K562 (cell line): ENCODE results near the gene AIPL1. TPM values are rescaled to one million over a fixed set of nuclear protein-coding genes. Genes with fewer than 3 reads are reported as not detected.

ENCODE experiments used
- ARNT ChIP-seq, 2 experiments: fragments of 450-650 bp; IDR thresholded peaks; 2 replicates each; pipeline ENCODE4 v1.6.1; 2016; ENCODE audit warnings: mild to moderate bottlenecking in 1 of 2
- ATF1 ChIP-seq, 2 experiments: fragments of 450-650 bp in 1 of 2; IDR thresholded peaks; 2 replicates each; pipeline ENCODE4 v1.6.1; 2016; ENCODE audit warnings: missing compliant biosample characterization in 1 of 2, missing genetic modification characterization in 1 of 2
- BMI1 ChIP-seq: fragments of 150-350 bp; IDR thresholded peaks from 2 replicates; pipeline ENCODE4 v1.6.1; 2014; ENCODE audit warnings: low read length
- BRD4 ChIP-seq: fragments of 200-600 bp; sonication (generic); IDR thresholded peaks from 2 replicates; pipeline ENCODE4 v1.6.1; 2017; ENCODE audit warnings: inconsistent platforms
- CC2D1A ChIP-seq: fragments of 450-650 bp; IDR thresholded peaks from 2 replicates; pipeline ENCODE4 v1.6.1; 2017; ENCODE audit warnings: mild to moderate bottlenecking
- CCAR2 ChIP-seq: fragments of 200-400 bp; formaldehyde crosslinking; IDR thresholded peaks from 2 replicates; pipeline ENCODE4 v1.6.1; 2017; ENCODE audit warnings: mild to moderate bottlenecking, low read depth, low read length
- EZH2 ChIP-seq: IDR thresholded peaks from 2 replicates; pipeline ENCODE4 v1.6.1; 2012; ENCODE audit warnings: low read depth, mild to moderate bottlenecking, inconsistent platforms, low read length, borderline replicate concordance
- GABPB2 ChIP-seq: fragments of 250-450 bp; sonication (Bioruptor Pico); conservative IDR thresholded peaks from 2 replicates; pipeline ENCODE4 v1.5.1; 2021; ENCODE audit warnings: mild to moderate bottlenecking
- KDM4B ChIP-seq, 2 experiments: fragments of 450-650 bp in 1 of 2; sonication (generic) in 1 of 2; IDR thresholded peaks; 2 replicates each; pipeline ENCODE4 v1.6.1; 2016 to 2017; ENCODE audit warnings: borderline replicate concordance in 2 of 2, antibody characterized with exemption in 1 of 2, low read depth in 1 of 2, mild to moderate bottlenecking in 1 of 2
- MAFG ChIP-seq: fragments of 450-650 bp; conservative IDR thresholded peaks from 2 replicates; pipeline ENCODE4 v1.6.1; 2016; ENCODE audit warnings: missing genetic modification characterization, missing compliant biosample characterization
- MECOM ChIP-seq: fragments of 250-450 bp; sonication (Bioruptor Pico); IDR thresholded peaks from 2 replicates; pipeline ENCODE4 v1.8.0; 2022; ENCODE audit warnings: inconsistent platforms
- MYNN ChIP-seq, 2 experiments: sonication (generic); formaldehyde crosslinking in 1 of 2; IDR thresholded peaks; 2 replicates each; pipeline versions ENCODE4 v1.5.0 to v1.6.1; 2016 to 2020; ENCODE audit warnings: antibody characterized with exemption in 1 of 2, missing genetic modification reagents in 1 of 2
- NR1H2 ChIP-seq: sonication (generic); formaldehyde crosslinking; IDR thresholded peaks from 2 replicates; pipeline ENCODE4 v1.4.0; 2020; ENCODE audit warnings: mild to moderate bottlenecking, missing genetic modification reagents
- NRF1 ChIP-seq, 2 experiments: fragments of 450-650 bp; IDR thresholded peaks in 1 of 2; conservative IDR thresholded peaks in 1 of 2; 2 replicates each; pipeline ENCODE4 v1.6.1; 2014; ENCODE audit warnings: mild to moderate bottlenecking in 2 of 2
- RAD21 ChIP-seq, 2 experiments: fragments of 250-450 bp in 1 of 2; fragments of 450-650 bp in 1 of 2; sonication (Bioruptor Pico) in 1 of 2; formaldehyde crosslinking in 1 of 2; IDR thresholded peaks in 1 of 2; conservative IDR thresholded peaks in 1 of 2; 2 replicates each; pipeline versions ENCODE4 v1.4.0 to v1.8.0; 2020 to 2022; ENCODE audit warnings: mild to moderate bottlenecking in 2 of 2, moderate library complexity in 1 of 2
- RBM39 ChIP-seq: fragments of 200-400 bp; formaldehyde crosslinking; optimal IDR thresholded peaks from 2 replicates; pipeline ENCODE3; 2018; ENCODE audit warnings: low read depth, low read length
- SFPQ ChIP-seq: fragments of 200-400 bp; formaldehyde crosslinking; IDR thresholded peaks from 2 replicates; pipeline ENCODE4 v1.6.1; 2017; ENCODE audit warnings: mild to moderate bottlenecking, low read depth, low read length, moderate library complexity
- SP2 ChIP-seq: IDR thresholded peaks from 2 replicates; pipeline ENCODE4 v1.6.1; 2011; ENCODE audit warnings: mild to moderate bottlenecking, low read depth, low read length, moderate library complexity; ENCODE audit not compliant: poor library complexity, severe bottlenecking; ENCODE audit errors: extremely low read depth
- TEAD4 ChIP-seq, 2 experiments: sonication (generic) in 1 of 2; formaldehyde crosslinking in 1 of 2; IDR thresholded peaks; 2 replicates each; pipeline versions ENCODE4 v1.6.1 to v1.8.0; 2012 to 2022; ENCODE audit warnings: borderline replicate concordance in 1 of 2, inconsistent platforms in 1 of 2, low read length in 1 of 2, mild to moderate bottlenecking in 1 of 2, missing genetic modification reagents in 1 of 2
- XRCC5 ChIP-seq: fragments of 200-400 bp; formaldehyde crosslinking; IDR thresholded peaks from 2 replicates; pipeline ENCODE4 v1.6.1; 2017; ENCODE audit warnings: low read depth, mild to moderate bottlenecking, low read length
- ZNF57 ChIP-seq: fragments of 450-650 bp; formaldehyde crosslinking; IDR thresholded peaks from 2 replicates; pipeline ENCODE4 v1.4.0; 2020; ENCODE audit warnings: mild to moderate bottlenecking, moderate library complexity
- polyA plus RNA-seq, 8 experiments: library from polyadenylated mRNA; depleted of rRNA in 4 of 8; stranded (reverse) in 5 of 8; unstranded in 3 of 8; fragments of >200 nt; fragmentation: Nextera tagmentation in 2 of 8; fragmentation: Illumina TruSeq in 1 of 8; extraction: Ambion mirVana in 2 of 8; extraction: Trizol in 1 of 8; gene quantifications; 2 replicates each; pipeline versions ENCODE4 v1.2.1 to v1.2.3, GENCODE V29; 2011 to 2014; ENCODE audit warnings: inconsistent platforms in 1 of 8, missing spikeins in 1 of 8
- total RNA-seq, 7 experiments: library from RNA; depleted of rRNA in 6 of 7; stranded (reverse); fragments of >200 nt in 6 of 7; fragmentation: Illumina TruSeq in 2 of 7; extraction: Trizol in 2 of 7; gene quantifications; 2 replicates each; pipeline versions ENCODE4 v1.2.1 to v1.2.3, GENCODE V29; 2011 to 2021; ENCODE audit warnings: low replicate concordance in 1 of 7
- TF ChIP-seq, protein P1 (sequence below), 2 experiments: IDR thresholded peaks; 2 replicates each; pipeline ENCODE4 v1.6.1; 2012; ENCODE audit warnings: improper control_type of control experiment in 2 of 2, low read depth in 2 of 2, low read length in 2 of 2, borderline replicate concordance in 1 of 2

Gene AIPL1
- total and polyA plus RNA-seq, 9 of the 15 experiments (the other 6 are each of a cell fraction or from before 2014, with no cell fraction given) = not detected

DNA sequence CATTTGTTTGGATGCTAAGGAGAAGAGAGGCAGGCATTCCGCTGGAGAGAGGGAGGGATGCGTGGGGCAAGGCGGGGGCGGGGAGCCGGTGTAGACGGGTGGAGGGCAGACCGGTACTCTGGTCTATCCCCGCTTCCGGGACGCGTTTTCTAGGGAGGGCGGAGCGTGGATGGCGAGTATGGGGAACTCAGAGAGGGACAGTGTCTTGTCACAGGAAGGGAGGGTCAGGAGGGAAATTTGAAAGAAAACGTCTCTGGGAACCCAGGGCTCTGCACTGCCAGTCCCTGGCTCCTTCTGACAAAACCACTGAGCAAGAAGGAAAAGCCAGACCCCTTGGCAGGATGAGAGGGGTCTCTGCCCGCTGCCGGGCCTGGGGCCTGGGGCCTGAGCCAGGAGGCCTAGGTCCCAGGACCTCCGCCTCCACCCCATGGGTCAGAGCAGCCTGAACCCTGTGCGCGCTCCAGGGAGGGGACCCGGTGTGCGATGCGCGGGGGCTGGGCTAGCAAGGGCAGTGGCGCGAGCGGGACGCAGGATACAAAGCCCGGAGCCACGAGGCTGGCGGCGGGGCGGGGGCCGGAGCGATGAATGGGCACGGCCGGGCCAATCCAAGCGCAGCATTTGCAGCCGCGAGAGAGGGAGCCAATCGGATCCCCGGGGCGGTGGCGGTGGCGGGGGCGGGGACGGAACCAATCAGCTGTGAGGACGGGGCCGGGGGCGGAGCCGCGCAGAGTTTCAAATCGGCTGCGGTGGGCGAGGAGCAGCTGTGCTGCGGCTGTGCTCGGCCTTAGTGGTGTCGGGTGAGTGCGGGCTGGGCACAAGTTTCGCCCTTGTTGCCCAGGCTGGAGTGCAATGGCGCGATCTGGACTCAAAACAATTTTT is 9.0 kb upstream of the AIPL1 start, which contains the start of gene PIMREG (continued):
- no peak for TF ChIP-seq NR1H2 (CRISPR knock-in tag)
- TF ChIP-seq XRCC5 = no peak
- no peak for TF ChIP-seq SFPQ
- no peak for TF ChIP-seq ARNT (IDR thresholded peaks at IDR 0.05)
- TF ChIP-seq SP2 = no peak
- TF ChIP-seq BMI1 = no peak
- TF ChIP-seq MECOM = no peak
- no peak for TF ChIP-seq RBM39
- TF ChIP-seq EZH2 = no peak
- TF ChIP-seq, protein P1, sequence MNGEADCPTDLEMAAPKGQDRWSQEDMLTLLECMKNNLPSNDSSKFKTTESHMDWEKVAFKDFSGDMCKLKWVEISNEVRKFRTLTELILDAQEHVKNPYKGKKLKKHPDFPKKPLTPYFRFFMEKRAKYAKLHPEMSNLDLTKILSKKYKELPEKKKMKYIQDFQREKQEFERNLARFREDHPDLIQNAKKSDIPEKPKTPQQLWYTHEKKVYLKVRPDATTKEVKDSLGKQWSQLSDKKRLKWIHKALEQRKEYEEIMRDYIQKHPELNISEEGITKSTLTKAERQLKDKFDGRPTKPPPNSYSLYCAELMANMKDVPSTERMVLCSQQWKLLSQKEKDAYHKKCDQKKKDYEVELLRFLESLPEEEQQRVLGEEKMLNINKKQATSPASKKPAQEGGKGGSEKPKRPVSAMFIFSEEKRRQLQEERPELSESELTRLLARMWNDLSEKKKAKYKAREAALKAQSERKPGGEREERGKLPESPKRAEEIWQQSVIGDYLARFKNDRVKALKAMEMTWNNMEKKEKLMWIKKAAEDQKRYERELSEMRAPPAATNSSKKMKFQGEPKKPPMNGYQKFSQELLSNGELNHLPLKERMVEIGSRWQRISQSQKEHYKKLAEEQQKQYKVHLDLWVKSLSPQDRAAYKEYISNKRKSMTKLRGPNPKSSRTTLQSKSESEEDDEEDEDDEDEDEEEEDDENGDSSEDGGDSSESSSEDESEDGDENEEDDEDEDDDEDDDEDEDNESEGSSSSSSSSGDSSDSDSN (IDR thresholded peaks at IDR 0.05; ENCODE audit: borderline replicate concordance in 1 of 2, low read depth in 2 of 2, low read length in 2 of 2) = no peak
- TF ChIP-seq BRD4 = no peak
- TF ChIP-seq KDM4B (IDR thresholded peaks at IDR 0.05; ENCODE audit: borderline replicate concordance in 2 of 2, low read depth in 1 of 2) = no peak
- TF ChIP-seq NRF1 (conservative IDR thresholded peaks at IDR 0.05 in 1 of 2, IDR thresholded peaks at IDR 0.05 in 1 of 2) = peak; percentile 75 to 78
- TF ChIP-seq ATF1 (CRISPR knock-in tag; IDR thresholded peaks at IDR 0.05) = no peak
- TF ChIP-seq ATF1 (tag; IDR thresholded peaks at IDR 0.05) = peak; percentile 81
- no peak for TF ChIP-seq GABPB2 (CRISPR knock-in tag)
- TF ChIP-seq ZNF57 (CRISPR knock-in tag) = no peak
- no peak for TF ChIP-seq MYNN (IDR thresholded peaks at IDR 0.05)
- TF ChIP-seq MYNN (CRISPR knock-in tag; IDR thresholded peaks at IDR 0.05) = no peak
- TF ChIP-seq TEAD4 (IDR thresholded peaks at IDR 0.05; ENCODE audit: low read length) = no peak
- TF ChIP-seq TEAD4 (CRISPR knock-in tag; IDR thresholded peaks at IDR 0.05; ENCODE audit: borderline replicate concordance) = no peak
- no peak for TF ChIP-seq CC2D1A
- no peak for TF ChIP-seq CCAR2
- TF ChIP-seq RAD21 (CRISPR knock-in tag; conservative IDR thresholded peaks at IDR 0.05 in 1 of 2, IDR thresholded peaks at IDR 0.05 in 1 of 2) = no peak
- no peak for TF ChIP-seq MAFG (tag)
